ENCODE data around the gene POU6F1.
"Not testable (repeated sequence)": the region's sequence is repeated elsewhere in the genome, so short reads cannot be mapped to it uniquely, and the experiment has no call there.

The POU6F1 gene

DNA sequence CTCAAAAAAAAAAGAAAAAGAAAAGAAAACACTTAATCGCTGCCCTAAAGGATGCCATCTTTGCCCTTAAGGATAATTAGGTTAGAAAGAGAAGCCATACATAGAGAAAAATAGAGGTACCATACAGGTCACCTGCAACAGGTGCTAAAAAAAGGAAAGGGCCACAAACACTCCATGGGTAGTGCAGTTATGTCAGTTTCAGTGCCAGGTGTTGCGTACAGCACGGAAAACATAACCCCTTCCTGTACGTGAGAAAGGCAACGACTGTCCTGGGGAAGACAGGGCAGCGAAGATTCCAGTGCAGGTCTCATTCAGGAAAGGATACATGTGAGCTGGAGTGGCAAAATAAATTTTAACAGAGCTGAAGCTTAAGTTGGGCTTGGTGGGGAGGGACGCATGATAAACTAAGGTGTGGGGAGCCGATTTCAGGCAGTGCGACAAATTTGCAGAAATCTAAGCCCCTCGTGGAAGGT lies 20.2 kb upstream of the POU6F1 start:
- TF ChIP-seq, protein P1, sequence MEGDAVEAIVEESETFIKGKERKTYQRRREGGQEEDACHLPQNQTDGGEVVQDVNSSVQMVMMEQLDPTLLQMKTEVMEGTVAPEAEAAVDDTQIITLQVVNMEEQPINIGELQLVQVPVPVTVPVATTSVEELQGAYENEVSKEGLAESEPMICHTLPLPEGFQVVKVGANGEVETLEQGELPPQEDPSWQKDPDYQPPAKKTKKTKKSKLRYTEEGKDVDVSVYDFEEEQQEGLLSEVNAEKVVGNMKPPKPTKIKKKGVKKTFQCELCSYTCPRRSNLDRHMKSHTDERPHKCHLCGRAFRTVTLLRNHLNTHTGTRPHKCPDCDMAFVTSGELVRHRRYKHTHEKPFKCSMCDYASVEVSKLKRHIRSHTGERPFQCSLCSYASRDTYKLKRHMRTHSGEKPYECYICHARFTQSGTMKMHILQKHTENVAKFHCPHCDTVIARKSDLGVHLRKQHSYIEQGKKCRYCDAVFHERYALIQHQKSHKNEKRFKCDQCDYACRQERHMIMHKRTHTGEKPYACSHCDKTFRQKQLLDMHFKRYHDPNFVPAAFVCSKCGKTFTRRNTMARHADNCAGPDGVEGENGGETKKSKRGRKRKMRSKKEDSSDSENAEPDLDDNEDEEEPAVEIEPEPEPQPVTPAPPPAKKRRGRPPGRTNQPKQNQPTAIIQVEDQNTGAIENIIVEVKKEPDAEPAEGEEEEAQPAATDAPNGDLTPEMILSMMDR (IDR thresholded peaks at IDR 0.05; ENCODE audit: low read depth, low read length): no peak
- TF ChIP-seq, protein P2, sequence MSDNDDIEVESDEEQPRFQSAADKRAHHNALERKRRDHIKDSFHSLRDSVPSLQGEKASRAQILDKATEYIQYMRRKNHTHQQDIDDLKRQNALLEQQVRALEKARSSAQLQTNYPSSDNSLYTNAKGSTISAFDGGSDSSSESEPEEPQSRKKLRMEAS (IDR thresholded peaks at IDR 0.05; ENCODE audit: low read depth, low read length): no peak
- TF ChIP-seq POLR2A (IDR thresholded peaks at IDR 0.05; ENCODE audit: extremely low read depth, insufficient read length) (no peak), MYC (IDR thresholded peaks at IDR 0.05; ENCODE audit: low read depth, low read length) (no peak)
- no peak for DNase-seq (ENCODE audit: low read depth)
- peak overlapping the region; percentile 78 for H3K4me3 ChIP-seq (ENCODE audit: low read depth, low read length)

DNA sequence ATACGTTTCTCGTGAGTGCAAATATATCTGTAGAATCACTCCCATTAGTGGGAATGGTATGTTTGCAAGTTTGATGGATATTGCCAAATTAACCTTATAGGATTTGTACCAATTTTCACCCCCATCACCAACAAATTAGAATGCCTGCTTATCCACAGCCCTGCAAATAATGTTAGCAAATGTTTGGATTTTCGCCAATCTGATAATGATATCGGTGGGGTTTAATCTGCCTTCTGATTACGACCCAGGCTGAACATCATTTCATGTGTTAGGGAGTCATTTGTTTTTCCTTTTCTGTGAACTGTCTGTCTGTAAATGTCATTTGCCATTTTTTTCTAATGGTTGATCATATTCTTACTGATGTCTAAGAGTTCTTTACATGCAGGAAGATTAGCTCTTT lies 16.7 kb upstream of the POU6F1 start:
- no peak overlapping the region for H3K4me3 ChIP-seq (ENCODE audit: low read depth, low read length)
- no peak for TF ChIP-seq MYC (IDR thresholded peaks at IDR 0.05; ENCODE audit: low read depth, low read length)
- TF ChIP-seq, protein P1 (IDR thresholded peaks at IDR 0.05; ENCODE audit: low read depth, low read length): no peak
- TF ChIP-seq POLR2A (IDR thresholded peaks at IDR 0.05; ENCODE audit: extremely low read depth, insufficient read length): no peak
- TF ChIP-seq, protein P2 (IDR thresholded peaks at IDR 0.05; ENCODE audit: low read depth, low read length): no peak
- DNase-seq (ENCODE audit: low read depth): no peak

DNA sequence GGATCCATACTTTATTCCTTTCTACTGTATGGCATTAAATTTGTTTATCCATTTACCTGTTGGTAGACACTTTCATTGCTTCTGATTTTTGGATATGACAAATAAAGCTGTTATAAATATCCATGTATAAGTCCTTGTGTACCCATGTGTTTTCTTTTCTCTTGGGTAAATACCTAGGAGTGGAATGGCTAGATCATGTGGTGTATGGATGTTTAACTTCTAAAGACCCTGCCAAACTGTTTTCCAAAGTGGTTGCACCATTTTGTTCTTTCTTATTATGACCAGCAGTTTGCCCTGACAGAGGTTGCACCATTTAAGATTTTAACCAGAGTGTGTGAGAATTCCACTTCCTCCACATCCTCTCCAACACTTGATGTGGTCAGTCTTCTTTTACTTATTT lies 14.8 kb upstream of the POU6F1 start:
- DNase-seq (ENCODE audit: low read depth): no peak
- TF ChIP-seq, protein P2 (IDR thresholded peaks at IDR 0.05; ENCODE audit: low read depth, low read length): no peak
- TF ChIP-seq, protein P1 (IDR thresholded peaks at IDR 0.05; ENCODE audit: low read depth, low read length): no peak
- TF ChIP-seq POLR2A (IDR thresholded peaks at IDR 0.05; ENCODE audit: extremely low read depth, insufficient read length): no peak
- TF ChIP-seq MYC (IDR thresholded peaks at IDR 0.05; ENCODE audit: low read depth, low read length): no peak
- H3K4me3 ChIP-seq (ENCODE audit: low read depth, low read length): no peak overlapping the region

DNA sequence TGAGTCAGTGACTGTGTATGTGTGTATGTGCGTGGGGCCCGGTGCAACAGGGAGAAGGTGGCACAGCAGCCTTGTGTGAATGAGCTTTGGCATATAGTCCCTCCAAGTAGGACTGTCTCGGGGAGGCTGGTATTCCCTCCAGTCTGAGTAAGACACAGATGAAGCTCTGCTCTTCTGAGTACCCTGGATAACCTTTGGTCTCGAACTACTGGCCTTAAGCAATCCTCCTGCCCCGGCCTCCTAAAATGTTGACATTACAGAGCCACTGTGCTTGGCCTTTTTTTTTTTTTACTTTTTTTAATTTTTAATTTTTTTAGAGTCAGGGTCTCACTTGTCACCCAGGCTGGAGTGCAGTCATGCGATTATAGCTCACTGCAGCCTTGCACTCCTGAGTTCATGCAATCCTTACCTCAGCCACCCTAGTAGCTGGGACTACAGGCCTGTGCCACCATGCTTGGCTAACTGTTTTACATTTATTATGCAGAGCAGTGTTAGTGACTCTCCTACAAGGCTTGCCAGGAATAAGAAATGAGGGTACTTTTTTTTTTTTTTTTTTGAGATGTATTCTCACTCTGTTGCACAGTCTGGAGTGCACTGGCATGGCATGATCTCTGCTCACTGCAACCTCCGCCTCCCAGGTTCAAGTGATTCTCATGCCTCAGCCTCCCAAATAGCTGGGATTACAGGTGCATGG lies 11.4 kb upstream of the POU6F1 start:
- DNase-seq (ENCODE audit: low read depth): no peak
- TF ChIP-seq MYC (IDR thresholded peaks at IDR 0.05; ENCODE audit: low read depth, low read length): no peak
- TF ChIP-seq, protein P2 (IDR thresholded peaks at IDR 0.05; ENCODE audit: low read depth, low read length): no peak
- TF ChIP-seq POLR2A (IDR thresholded peaks at IDR 0.05; ENCODE audit: extremely low read depth, insufficient read length): no peak
- TF ChIP-seq, protein P1 (IDR thresholded peaks at IDR 0.05; ENCODE audit: low read depth, low read length): no peak
- no peak overlapping the region for H3K4me3 ChIP-seq (ENCODE audit: low read depth, low read length)

DNA sequence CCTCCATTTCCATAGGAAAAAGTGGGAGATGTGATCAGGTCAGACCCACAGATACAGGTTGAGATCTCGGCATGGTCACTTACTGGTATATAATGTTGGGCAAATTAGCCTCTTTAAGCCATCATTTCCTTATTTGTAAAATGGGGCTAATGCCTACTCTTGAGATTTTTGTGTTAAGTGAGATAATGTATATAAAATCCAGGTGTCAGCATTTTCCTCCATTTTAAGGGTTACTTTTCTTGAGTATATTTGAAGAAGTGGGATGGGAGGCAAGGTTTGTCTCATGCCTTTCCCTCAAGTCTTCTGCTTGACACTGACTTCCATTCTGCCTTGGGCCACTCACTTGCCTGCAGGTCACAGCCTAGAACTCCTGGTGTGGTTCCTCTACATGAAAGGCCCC lies 10.1 kb upstream of the POU6F1 start:
- TF ChIP-seq MYC (IDR thresholded peaks at IDR 0.05; ENCODE audit: low read depth, low read length) (no peak), POLR2A (IDR thresholded peaks at IDR 0.05; ENCODE audit: extremely low read depth, insufficient read length) (no peak)
- TF ChIP-seq, protein P1 (IDR thresholded peaks at IDR 0.05; ENCODE audit: low read depth, low read length): no peak
- no peak overlapping the region for H3K4me3 ChIP-seq (ENCODE audit: low read depth, low read length)
- DNase-seq (ENCODE audit: low read depth): no peak

DNA sequence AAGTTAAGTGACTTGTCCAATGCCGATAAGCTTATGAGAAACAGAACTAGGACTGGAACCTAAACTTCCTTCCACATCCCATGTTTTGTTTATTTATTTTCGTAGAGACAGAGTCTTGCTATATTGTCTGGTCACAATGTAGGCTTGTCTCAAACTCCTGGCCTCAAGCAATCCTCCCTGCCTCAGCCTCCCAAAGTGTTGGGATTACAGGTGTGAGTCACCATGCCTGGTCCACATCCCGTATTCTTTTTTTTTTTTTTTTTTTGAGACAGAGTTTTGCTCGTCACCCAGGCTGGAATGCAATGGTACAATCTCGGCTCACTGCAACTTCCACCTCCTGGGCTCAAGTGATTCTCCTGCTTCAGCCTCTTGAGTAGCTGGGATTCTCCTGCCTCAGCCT lies 9.2 kb upstream of the POU6F1 start:
- DNase-seq (ENCODE audit: low read depth): not testable (repeated sequence)

More for the DNA sequence above, 9.2 kb upstream of the POU6F1 start:
- H3K4me3 ChIP-seq (ENCODE audit: low read depth, low read length): not testable (repeated sequence)

Data from NB4 (cell line).